A549 (cell line): ENCODE results near the gene DHRS4L2. TPM values are rescaled to one million over a fixed set of nuclear protein-coding genes. Genes with fewer than 3 reads are reported as not detected.
"Not testable (repeated sequence)": the region's sequence is repeated elsewhere in the genome, so short reads cannot be mapped to it uniquely, and the experiment has no call there.

Source experiments
- ATAC-seq, 2 experiments: fragments of 200-7000 bp in 1 of 2; fragments of >200 bp in 1 of 2; cut with Nextera tagmentation in 1 of 2; cut with Tn5 transposase in 1 of 2; 3 replicates each; pipeline versions ENCODE4 v1.8.0 to v1.9.1; 2018 to 2020; ENCODE audit warnings: mild to moderate bottlenecking in 1 of 2, moderate library complexity in 1 of 2
- CTCF ChIA-PET: fragments of 300-600 bp; sonication (Branson Sonifier 250); formaldehyde crosslinking; extraction: SDS; loops from one replicate; lab custom pipeline; 2021; ENCODE audit warnings: antibody characterized with exemption, inconsistent platforms; lab: Yijun Ruan, JAX
- POLR2A ChIA-PET: fragments of 350-600 bp; formaldehyde crosslinking; extraction: SDS; loops from one replicate; lab custom pipeline; 2021; ENCODE audit warnings: antibody characterized with exemption, inconsistent platforms; lab: Yijun Ruan, JAX
- DNase-seq, 2 experiments: peaks; one replicate each; pipeline versions ENCODE4 v3.0.0 to v3.0.0-alpha.2; 2011 to 2016; ENCODE audit warnings: low read depth in 1 of 2, low spot score in 1 of 2
- FAIRE-seq: peaks from 2 replicates; lab custom pipeline; 2011; peaks lifted over from hg19 to GRCh38; lab: Jason Lieb, UNC
- H3K27ac ChIP-seq, 2 experiments: fragments of >200 bp; sonication (Bioruptor Twin); formaldehyde crosslinking; 3 replicates each; pipeline ENCODE4 v1.5.1; 2016 to 2017
- H3K4me1 ChIP-seq: fragments of >200 bp; sonication (Bioruptor Twin); formaldehyde crosslinking; 3 replicates; pipeline ENCODE4 v1.6.1; 2016
- H3K4me2 ChIP-seq: fragments of >200 bp; sonication (Bioruptor Twin); formaldehyde crosslinking; 3 replicates; pipeline ENCODE4 v1.6.1; 2016
- H3K4me3 ChIP-seq: fragments of >200 bp; sonication (Bioruptor Twin); formaldehyde crosslinking; 3 replicates; pipeline ENCODE4 v1.5.1; 2016
- H3K9me3 ChIP-seq: fragments of >200 bp; sonication (Bioruptor Twin); formaldehyde crosslinking; 3 replicates; pipeline ENCODE4 v1.6.1; 2016
- CTCF ChIP-seq: fragments of >200 bp; sonication (Bioruptor Twin); formaldehyde crosslinking; IDR thresholded peaks from 3 replicates; pipeline ENCODE4 v1.5.1; 2016
- E2F6 ChIP-seq: IDR thresholded peaks from 2 replicates; pipeline ENCODE4 v1.6.1; 2012; ENCODE audit warnings: low read depth, borderline replicate concordance
- GATA3 ChIP-seq: IDR thresholded peaks from 2 replicates; pipeline ENCODE4 v1.6.1; 2012; ENCODE audit warnings: borderline replicate concordance
- MAFK ChIP-seq: fragments of 450-650 bp; IDR thresholded peaks from 2 replicates; pipeline ENCODE4 v1.6.1; 2014; ENCODE audit not compliant: partially characterized antibody
- RAD21 ChIP-seq, 2 experiments: fragments of >200 bp in 1 of 2; sonication (Bioruptor Twin) in 1 of 2; formaldehyde crosslinking in 1 of 2; IDR thresholded peaks in 1 of 2; conservative IDR thresholded peaks in 1 of 2; 2 replicates in 1 of 2; 3 replicates in 1 of 2; pipeline ENCODE4 v1.6.1; 2012 to 2018; ENCODE audit warnings: inconsistent platforms in 1 of 2
- SMC3 ChIP-seq: fragments of >200 bp; sonication (Bioruptor Twin); formaldehyde crosslinking; IDR thresholded peaks from 3 replicates; pipeline ENCODE4 v1.6.1; 2018; ENCODE audit warnings: inconsistent platforms
- TFCP2L1 ChIP-seq: fragments of 250-450 bp; sonication (Bioruptor Pico); IDR thresholded peaks from 2 replicates; pipeline ENCODE4 v1.5.0; 2021; ENCODE audit warnings: mild to moderate bottlenecking
- WGBS: methylation state at CpG from one replicate; pipeline ENCODE4 v1.1.6; 2017; ENCODE audit errors: missing lambda C conversion rate; 5-methylcytosine and 5-hydroxymethylcytosine counted together
- polyA plus RNA-seq, 4 experiments: library from polyadenylated mRNA; depleted of rRNA in 3 of 4; stranded (reverse); fragments of >200 nt; fragmentation: RNase III in 1 of 4; extraction: RNeasy Plus Mini Kit Qiagen cat#74134 plus additional on column Dnase treatment in 1 of 4; gene quantifications; 2 replicates in 3 of 4; 3 replicates in 1 of 4; pipeline ENCODE4 v1.2.3, GENCODE V29; 2011 to 2017

DHRS4L2 gene
- polyA plus RNA-seq, 2 of the 4 experiments (the other 2 are of a cell fraction) = 18.8 to 25.6 TPM

GRCh38 chr14:24013654-24014514 lies 25.2 kb downstream of the DHRS4L2 start:
- Histone ChIP-seq H3K27ac (no peak overlapping the region), H3K4me3 (no peak overlapping the region), H3K4me2 (no peak overlapping the region), H3K9me3 (peaks cover 8% of the 10 kb centered on the region; the same call in 1 of the 3 replicates), H3K4me1 (peaks cover 8% of the 10 kb centered on the region; the same call in 2 of the 3 replicates)
- ChIA-PET POLR2A (no interaction called here), CTCF (interaction anchor here (0.8 to 4.2 kb wide), 11 partner anchors 20 to 95 kb away, joined by 3 to 24 read pairs (median 5); partner anchors contain the start of gene DHRS4L2)
- TF ChIP-seq SMC3 = peak; percentile 92
- peak; percentile 95 to 98 for TF ChIP-seq RAD21 (conservative IDR thresholded peaks at IDR 0.05 in 1 of 2, IDR thresholded peaks at IDR 0.05 in 1 of 2)
- peak; percentile 93 for TF ChIP-seq CTCF
- TF ChIP-seq GATA3 = no peak
- TF ChIP-seq TFCP2L1 (CRISPR knock-in tag) = no peak
- no peak for TF ChIP-seq E2F6
- DNase-seq (peak; percentile 58 to 77), FAIRE-seq (no peak), ATAC-seq (peak; percentile 85 to 87)
- 27% methylated on average over 12 of the region's 12 CpGs for WGBS

GRCh38 chr14:24015745-24016144 lies 27.0 kb downstream of the DHRS4L2 start:
- H3K9me3 ChIP-seq, FAIRE-seq, POLR2A ChIA-PET, H3K4me2 ChIP-seq, ATAC-seq, H3K27ac ChIP-seq, H3K4me3 ChIP-seq, DNase-seq, H3K4me1 ChIP-seq: not testable (repeated sequence)
- 89% methylated on average over 5 of the region's 6 CpGs for WGBS
- CTCF ChIA-PET = interaction anchor here (1.5 to 2.0 kb wide), 2 partner anchors 34 to 93 kb away, joined by 3 to 14 read pairs; no protein-coding TSS in a partner anchor

GRCh38 chr14:24018978-24019377 lies 30.2 kb downstream of the DHRS4L2 start:
- FAIRE-seq, ATAC-seq, CTCF ChIA-PET, H3K27ac ChIP-seq, H3K4me1 ChIP-seq, H3K4me2 ChIP-seq, H3K4me3 ChIP-seq, POLR2A ChIA-PET, DNase-seq, H3K9me3 ChIP-seq: not testable (repeated sequence)

- POLR2A ChIA-PET, FAIRE-seq, H3K4me1 ChIP-seq, H3K9me3 ChIP-seq, H3K4me2 ChIP-seq, H3K4me3 ChIP-seq, H3K27ac ChIP-seq: not testable (repeated sequence)
- peak; percentile 95 for TF ChIP-seq MAFK
- peak; percentile 91 to 93 for ATAC-seq
- DNase-seq = peak in 1 of 2 experiments; percentile 29
- 3% methylated on average over 2 of the region's 2 CpGs for WGBS
- CTCF ChIA-PET = interaction anchor here (0.6 kb wide), 1 partner anchor 33 kb away, joined by 3 read pairs; no protein-coding TSS in a partner anchor
These were observed 31.2 kb downstream of the DHRS4L2 start for GRCh38 chr14:24019944-24020343.

- H3K9me3 ChIP-seq, H3K4me1 ChIP-seq, H3K4me3 ChIP-seq, H3K4me2 ChIP-seq, H3K27ac ChIP-seq, POLR2A ChIA-PET, DNase-seq, ATAC-seq, FAIRE-seq: not testable (repeated sequence)
- WGBS = 61% methylated on average over 3 of the region's 3 CpGs
- CTCF ChIA-PET = interaction anchor here (0.6 kb wide), 1 partner anchor 32 kb away, joined by 3 read pairs; no protein-coding TSS in a partner anchor
These were observed 31.8 kb downstream of the DHRS4L2 start for GRCh38 chr14:24020520-24020919.

GRCh38 chr14:24024939-24025418 lies 36.2 kb downstream of the DHRS4L2 start:
- ATAC-seq, FAIRE-seq, H3K27ac ChIP-seq, H3K4me2 ChIP-seq, POLR2A ChIA-PET, H3K4me1 ChIP-seq, DNase-seq, H3K9me3 ChIP-seq, H3K4me3 ChIP-seq: not testable (repeated sequence)
- CTCF ChIA-PET = interaction anchor here (0.9 kb wide), 1 partner anchor 10 kb away, joined by 3 read pairs; no protein-coding TSS in a partner anchor
- WGBS = 82% methylated on average over 3 of the region's 3 CpGs

- 88% methylated on average over 2 of the region's 3 CpGs for WGBS
- H3K9me3 ChIP-seq, DNase-seq, POLR2A ChIA-PET, H3K4me2 ChIP-seq, H3K4me3 ChIP-seq, FAIRE-seq, H3K27ac ChIP-seq, CTCF ChIA-PET, ATAC-seq: not testable (repeated sequence)
- H3K4me1 ChIP-seq = peaks cover 32% of the 10 kb centered on the region
These were observed 41.0 kb downstream of the DHRS4L2 start for GRCh38 chr14:24029687-24030086.

GRCh38 chr14:24031331-24031730 lies 42.6 kb downstream of the DHRS4L2 start:
- H3K4me3 ChIP-seq, H3K4me2 ChIP-seq, FAIRE-seq, DNase-seq, POLR2A ChIA-PET, H3K9me3 ChIP-seq, CTCF ChIA-PET, ATAC-seq: not testable (repeated sequence)
- Histone ChIP-seq H3K27ac (peak overlapping the region; percentile 69 to 95; a peak in 4 of 6 replicates), H3K4me1 (peaks cover 43% of the 10 kb centered on the region)
- 93% methylated on average over 2 of the region's 2 CpGs for WGBS
